Vagina (tissue), 2 donors: ENCODE results near the gene BOD1L2.

ENCODE experiments used
- POLR2A ChIP-seq, 2 donors: fragments of 450-650 bp; IDR thresholded peaks; one replicate each; pipeline ENCODE4 v1.6.1; 2017; ENCODE audit warnings: antibody characterized with exemption in 2 of 2, mild to moderate bottlenecking in 2 of 2, moderate library complexity in 2 of 2
- TF ChIP-seq, protein P1 (sequence below), 3 experiments: fragments of 450-650 bp in 2 of 3; fragments of 200-600 bp in 1 of 3; sonication (generic) in 1 of 3; IDR thresholded peaks; one replicate each; pipeline ENCODE4 v1.5.1; 2017 to 2019; ENCODE audit warnings: antibody characterized with exemption in 3 of 3, mild to moderate bottlenecking in 2 of 3, moderate library complexity in 2 of 3

DNA sequence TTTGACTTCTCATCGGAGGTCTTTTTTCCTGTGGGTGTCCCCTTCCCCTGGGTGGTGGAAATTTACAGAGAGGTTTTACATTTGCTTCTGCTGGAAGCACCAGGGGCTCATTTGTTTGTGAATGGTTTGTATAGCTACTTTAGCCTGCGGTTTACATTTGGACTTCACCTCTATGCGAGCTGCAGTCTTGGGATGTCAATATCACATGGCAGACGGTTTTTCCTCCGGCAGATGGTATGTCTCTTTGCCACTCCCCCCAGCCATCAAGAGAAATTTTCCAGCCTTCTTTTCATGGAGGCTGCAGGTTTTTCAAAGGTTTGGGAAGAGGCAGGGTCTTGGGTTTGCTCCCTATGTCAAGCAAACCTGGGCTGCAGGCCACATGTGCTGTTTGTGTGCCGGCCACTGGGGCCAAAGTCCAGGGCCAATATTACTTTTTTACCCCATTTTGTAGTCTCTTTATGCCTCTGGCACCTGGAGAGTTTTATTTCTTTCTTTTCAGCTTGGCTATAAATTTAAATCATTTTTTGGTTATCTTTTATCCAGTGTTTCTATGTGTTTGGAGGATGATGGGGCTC is 23.9 kb upstream of the BOD1L2 start:
- TF ChIP-seq, protein P1, sequence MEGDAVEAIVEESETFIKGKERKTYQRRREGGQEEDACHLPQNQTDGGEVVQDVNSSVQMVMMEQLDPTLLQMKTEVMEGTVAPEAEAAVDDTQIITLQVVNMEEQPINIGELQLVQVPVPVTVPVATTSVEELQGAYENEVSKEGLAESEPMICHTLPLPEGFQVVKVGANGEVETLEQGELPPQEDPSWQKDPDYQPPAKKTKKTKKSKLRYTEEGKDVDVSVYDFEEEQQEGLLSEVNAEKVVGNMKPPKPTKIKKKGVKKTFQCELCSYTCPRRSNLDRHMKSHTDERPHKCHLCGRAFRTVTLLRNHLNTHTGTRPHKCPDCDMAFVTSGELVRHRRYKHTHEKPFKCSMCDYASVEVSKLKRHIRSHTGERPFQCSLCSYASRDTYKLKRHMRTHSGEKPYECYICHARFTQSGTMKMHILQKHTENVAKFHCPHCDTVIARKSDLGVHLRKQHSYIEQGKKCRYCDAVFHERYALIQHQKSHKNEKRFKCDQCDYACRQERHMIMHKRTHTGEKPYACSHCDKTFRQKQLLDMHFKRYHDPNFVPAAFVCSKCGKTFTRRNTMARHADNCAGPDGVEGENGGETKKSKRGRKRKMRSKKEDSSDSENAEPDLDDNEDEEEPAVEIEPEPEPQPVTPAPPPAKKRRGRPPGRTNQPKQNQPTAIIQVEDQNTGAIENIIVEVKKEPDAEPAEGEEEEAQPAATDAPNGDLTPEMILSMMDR (IDR thresholded peaks at IDR 0.05), result no peak
- TF ChIP-seq POLR2A (IDR thresholded peaks at IDR 0.05), result no peak
